ENCODE data around the gene TTC23.
"Not testable (repeated sequence)": the region's sequence is repeated elsewhere in the genome, so short reads cannot be mapped to it uniquely, and the experiment has no call there.

Gene TTC23

DNA sequence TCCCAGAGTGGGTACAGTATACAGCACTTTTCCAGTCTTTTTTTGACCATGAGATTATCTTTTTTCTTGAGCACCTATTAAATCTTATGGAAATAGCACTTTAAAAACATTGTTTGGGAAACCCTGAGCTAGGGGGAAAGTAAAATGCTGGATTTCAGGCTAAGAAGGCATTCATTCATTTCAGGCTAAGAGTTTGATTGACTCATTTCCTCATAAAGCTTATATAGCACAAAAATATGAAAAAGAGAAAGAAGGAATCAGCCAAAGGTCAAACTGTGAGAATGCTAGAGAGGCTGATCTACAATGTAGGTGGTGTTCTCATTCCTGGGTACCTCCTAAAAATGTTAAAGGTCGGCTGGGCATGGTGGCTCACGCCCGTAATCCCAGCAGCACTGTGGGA lies 10.5 kb downstream of the TTC23 start:
- H3K27me3 ChIP-seq (replicated peaks), result no peaks in the 10 kb centered on the region
- peaks cover 11% of the 10 kb centered on the region for H3K36me3 ChIP-seq (replicated peaks)
- in situ Hi-C loops (cut with HindIII; ENCODE audit: low pct_ligation_motif_present, low sequenced_read_pairs), result no loop called here
- H3K4me3 ChIP-seq (ENCODE audit: low read depth, low read length), result no peak overlapping the region
- peak overlapping the region; percentile 22 for H3K27ac ChIP-seq
- TF ChIP-seq CTCF (IDR thresholded peaks at IDR 0.05; ENCODE audit: low read depth, low read length, missing control alignments), result no peak
- DNase-seq, result no peak

DNA sequence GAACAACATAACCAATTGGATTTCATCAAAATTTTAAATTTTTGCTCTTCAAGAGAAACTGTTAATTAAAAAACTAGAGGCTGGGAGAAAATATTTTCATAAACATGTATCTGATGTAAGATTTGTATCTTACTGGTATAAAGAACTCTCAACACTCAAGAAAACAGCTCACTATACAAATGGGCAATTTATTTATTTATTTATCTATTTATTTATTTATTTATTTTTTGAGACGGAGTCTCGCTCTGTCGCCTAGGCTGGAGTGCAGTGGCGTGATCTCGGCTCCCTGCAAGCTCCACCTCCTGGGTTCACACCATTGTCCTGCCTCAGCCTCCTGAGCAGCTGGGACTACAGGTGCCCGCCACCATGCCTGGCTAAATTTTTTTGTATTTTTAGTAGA lies 15.2 kb downstream of the TTC23 start:
- in situ Hi-C loops (cut with HindIII; ENCODE audit: low pct_ligation_motif_present, low sequenced_read_pairs); DNase-seq; H3K27ac ChIP-seq; H3K27me3 ChIP-seq (replicated peaks); H3K36me3 ChIP-seq (replicated peaks); H3K4me3 ChIP-seq (ENCODE audit: low read depth, low read length): not testable (repeated sequence)

- Histone ChIP-seq H3K36me3 (replicated peaks) (peaks cover 6% of the 10 kb centered on the region), H3K4me3 (ENCODE audit: low read depth, low read length) (no peak overlapping the region), H3K27ac (no peak overlapping the region), H3K27me3 (replicated peaks) (no peaks in the 10 kb centered on the region)
- TF ChIP-seq CTCF (IDR thresholded peaks at IDR 0.05; ENCODE audit: low read depth, low read length, missing control alignments), result no peak
- in situ Hi-C loops (cut with HindIII; ENCODE audit: low pct_ligation_motif_present, low sequenced_read_pairs), result no loop called here
- no peak for DNase-seq
Observed at GRCh38 chr15:99232740-99233139, 16.6 kb downstream of the TTC23 start.

DNA sequence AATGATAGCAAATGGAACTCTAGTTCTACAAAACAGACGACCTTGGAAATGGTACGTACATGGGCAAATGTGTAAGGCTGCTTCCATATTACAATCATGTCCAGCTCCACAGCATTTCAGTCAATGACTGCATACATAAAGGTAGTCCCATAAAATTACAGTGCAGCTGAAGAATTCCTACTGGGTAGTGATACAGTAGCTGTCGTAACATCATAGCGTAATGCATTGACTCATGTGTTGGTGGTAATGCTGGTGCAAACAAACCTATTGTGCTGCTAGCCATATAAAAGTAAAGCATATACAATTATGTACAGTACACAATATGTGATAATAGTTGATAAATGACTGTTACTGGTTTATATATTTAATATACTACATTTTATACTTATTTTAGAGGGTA lies 18.5 kb downstream of the TTC23 start:
- in situ Hi-C loops (cut with HindIII; ENCODE audit: low pct_ligation_motif_present, low sequenced_read_pairs), result no loop called here
- no peak for DNase-seq
- Histone ChIP-seq H3K27me3 (replicated peaks) (no peaks in the 10 kb centered on the region), H3K4me3 (ENCODE audit: low read depth, low read length) (no peak overlapping the region), H3K27ac (no peak overlapping the region), H3K36me3 (replicated peaks) (peaks cover 10% of the 10 kb centered on the region)
- TF ChIP-seq CTCF (IDR thresholded peaks at IDR 0.05; ENCODE audit: low read depth, low read length, missing control alignments), result no peak

- H3K27ac ChIP-seq, result no peak overlapping the region
Observed at GRCh38 chr15:99228120-99228770, 21.1 kb downstream of the TTC23 start.

DNA sequence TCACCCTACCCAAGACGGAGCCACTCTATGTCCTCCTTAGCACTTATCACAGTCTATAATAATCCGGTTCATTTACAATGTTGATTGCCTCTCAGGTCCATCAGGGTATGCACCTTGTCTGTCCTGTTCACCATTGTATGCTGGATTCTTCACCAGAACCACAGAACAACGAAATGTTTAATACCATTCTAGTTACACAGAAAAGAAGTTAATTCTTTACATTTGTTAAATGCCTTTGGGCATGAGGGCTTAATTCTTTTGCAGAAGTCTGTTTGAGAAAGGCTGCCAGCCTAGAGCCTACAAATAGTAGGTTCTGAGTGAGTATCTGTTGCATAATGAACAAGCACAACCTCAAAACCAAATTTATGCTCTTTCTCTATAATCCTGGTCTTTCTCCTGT lies 22.6 kb downstream of the TTC23 start:
- DNase-seq, result no peak
- Histone ChIP-seq H3K4me3 (ENCODE audit: low read depth, low read length) (no peak overlapping the region), H3K27ac (no peak overlapping the region), H3K36me3 (replicated peaks) (peaks cover 18% of the 10 kb centered on the region), H3K27me3 (replicated peaks) (no peaks in the 10 kb centered on the region)
- TF ChIP-seq CTCF (IDR thresholded peaks at IDR 0.05; ENCODE audit: low read depth, low read length, missing control alignments), result no peak
- in situ Hi-C loops (cut with HindIII; ENCODE audit: low pct_ligation_motif_present, low sequenced_read_pairs), result no loop called here

More at GRCh38 chr15:99228120-99228770, 21.1 kb downstream of the TTC23 start:
- in situ Hi-C loops (cut with HindIII; ENCODE audit: low pct_ligation_motif_present, low sequenced_read_pairs), result no loop called here
- no peak for TF ChIP-seq CTCF (IDR thresholded peaks at IDR 0.05; ENCODE audit: low read depth, low read length, missing control alignments)
- no peak overlapping the region for H3K4me3 ChIP-seq (ENCODE audit: low read depth, low read length)
- H3K27me3 ChIP-seq (replicated peaks), result no peaks in the 10 kb centered on the region
- peaks cover 16% of the 10 kb centered on the region for H3K36me3 ChIP-seq (replicated peaks)
- no peak for DNase-seq

All from brain microvascular endothelial cell (primary cell).